ENCODE measurements around the gene HDAC10. TPM values are rescaled to one million over a fixed set of nuclear protein-coding genes. Genes with fewer than 3 reads are reported as not detected.
A peak's percentile ranks its signal among the peaks of the same experiment; 100 is the strongest.

Gene HDAC10
- total RNA-seq, 1 experiment from 2014 or later: 15.4 TPM

GRCh38 chr22:50251477-50252081 lies 514 bp upstream of the HDAC10 start:
- DNase-seq (ENCODE audit: low read depth in 1 of 2, low spot score in 2 of 2): no peak
- Histone ChIP-seq H3K4me1 (replicated peaks) (peaks cover 23% of the 10 kb centered on the region), H3K36me3 (peaks cover 36% of the 10 kb centered on the region), H3K27me3 (replicated peaks) (no peaks in the 10 kb centered on the region), H3K4me3 (peak overlapping the region; percentile 64), H3K27ac (no peak overlapping the region), H3K9me3 (replicated peaks) (0 out of 2 replicates have a peak, but pooled peaks cover 2% of the 10 kb centered on the region)

- no peak for DNase-seq (ENCODE audit: low read depth in 1 of 2, low spot score in 2 of 2)
- H3K9me3 ChIP-seq (replicated peaks): 0 out of 2 replicates have a peak, but pooled peaks cover 2% of the 10 kb centered on the region
- peak overlapping the region; percentile 64 for H3K4me3 ChIP-seq
- peaks cover 31% of the 10 kb centered on the region for H3K4me1 ChIP-seq (replicated peaks)
- no peaks in the 10 kb centered on the region for H3K27me3 ChIP-seq (replicated peaks)
- no peak overlapping the region for H3K27ac ChIP-seq
- H3K36me3 ChIP-seq: peaks cover 49% of the 10 kb centered on the region
Measured at GRCh38 chr22:50250249-50250554, 863 bp downstream of the HDAC10 start.

- Histone ChIP-seq H3K27ac (no peak overlapping the region), H3K4me3 (no peak overlapping the region), H3K4me1 (replicated peaks) (peaks cover 31% of the 10 kb centered on the region), H3K36me3 (peaks cover 52% of the 10 kb centered on the region), H3K27me3 (replicated peaks) (no peaks in the 10 kb centered on the region), H3K9me3 (replicated peaks) (0 out of 2 replicates have a peak, but pooled peaks cover 2% of the 10 kb centered on the region)
- DNase-seq (ENCODE audit: low read depth in 1 of 2, low spot score in 2 of 2): no peak
Measured at GRCh38 chr22:50249341-50250248, 1.5 kb downstream of the HDAC10 start.

GRCh38 chr22:50248196-50249081 lies 2.6 kb downstream of the HDAC10 start:
- peaks cover 52% of the 10 kb centered on the region for H3K36me3 ChIP-seq
- no peak for DNase-seq (ENCODE audit: low read depth in 1 of 2, low spot score in 2 of 2)
- H3K27me3 ChIP-seq (replicated peaks): no peaks in the 10 kb centered on the region
- H3K4me3 ChIP-seq: no peak overlapping the region
- 0 out of 2 replicates have a peak, but pooled peaks cover 2% of the 10 kb centered on the region for H3K9me3 ChIP-seq (replicated peaks)
- H3K4me1 ChIP-seq (replicated peaks): peaks cover 31% of the 10 kb centered on the region
- H3K27ac ChIP-seq: no peak overlapping the region

- Histone ChIP-seq H3K9me3 (replicated peaks) (0 out of 2 replicates have a peak, but pooled peaks cover 2% of the 10 kb centered on the region), H3K27ac (no peak overlapping the region), H3K27me3 (replicated peaks) (no peaks in the 10 kb centered on the region), H3K36me3 (peaks cover 54% of the 10 kb centered on the region), H3K4me1 (replicated peaks) (peaks cover 37% of the 10 kb centered on the region), H3K4me3 (no peak overlapping the region)
- DNase-seq (ENCODE audit: low read depth in 1 of 2, low spot score in 2 of 2): no peak
Measured at GRCh38 chr22:50247748-50248147, 3.3 kb downstream of the HDAC10 start.

GRCh38 chr22:50246242-50247175 lies 4.6 kb downstream of the HDAC10 start:
- Histone ChIP-seq H3K27me3 (replicated peaks) (no peaks in the 10 kb centered on the region), H3K4me1 (replicated peaks) (peaks cover 39% of the 10 kb centered on the region), H3K36me3 (peaks cover 57% of the 10 kb centered on the region), H3K9me3 (replicated peaks) (no peaks in the 10 kb centered on the region), H3K27ac (no peak overlapping the region), H3K4me3 (no peak overlapping the region)
- no peak for DNase-seq (ENCODE audit: low read depth in 1 of 2, low spot score in 2 of 2)

GRCh38 chr22:50245214-50246072 lies 5.6 kb downstream of the HDAC10 start:
- Histone ChIP-seq H3K4me1 (replicated peaks) (peaks cover 29% of the 10 kb centered on the region), H3K27me3 (replicated peaks) (no peaks in the 10 kb centered on the region), H3K27ac (peak overlapping the region; percentile 69), H3K9me3 (replicated peaks) (no peaks in the 10 kb centered on the region), H3K36me3 (peaks cover 58% of the 10 kb centered on the region), H3K4me3 (peak overlapping the region; percentile 81)
- no peak for DNase-seq (ENCODE audit: low read depth in 1 of 2, low spot score in 2 of 2)

GRCh38 chr22:50244420-50245213 lies 6.4 kb downstream of the HDAC10 start, which contains the start of gene TUBGCP6:
Gene TUBGCP6 (minus strand): TSS chr22:50245023. CDS start chr22:50244459, 564 bp downstream.
- Histone ChIP-seq H3K36me3 (peaks cover 61% of the 10 kb centered on the region), H3K4me3 (peak within 1 kb of the TSS; percentile 81), H3K27ac (peak within 1 kb of the TSS; percentile 69), H3K4me1 (replicated peaks) (peaks cover 21% of the 10 kb centered on the region), H3K9me3 (replicated peaks) (no peaks in the 10 kb centered on the region), H3K27me3 (replicated peaks) (no peaks in the 10 kb centered on the region)
- peak; percentile 87 to 92 for DNase-seq (ENCODE audit: low read depth in 1 of 2, low spot score in 2 of 2)

- Histone ChIP-seq H3K27ac (no peak overlapping the region; the same call in 1 of the 2 replicates), H3K4me1 (replicated peaks) (peaks cover 19% of the 10 kb centered on the region), H3K36me3 (peaks cover 64% of the 10 kb centered on the region), H3K27me3 (replicated peaks) (no peaks in the 10 kb centered on the region), H3K9me3 (replicated peaks) (no peaks in the 10 kb centered on the region), H3K4me3 (peak overlapping the region; percentile 81)
- peak in 1 of 2 experiments; percentile 19 for DNase-seq (ENCODE audit: low read depth in 1 of 2, low spot score in 2 of 2)
Measured at GRCh38 chr22:50243685-50244419, 7.2 kb downstream of the HDAC10 start.

GRCh38 chr22:50242406-50242949 lies 8.6 kb downstream of the HDAC10 start:
- peak overlapping the region; percentile 18 for H3K4me3 ChIP-seq
- H3K27ac ChIP-seq: no peak overlapping the region
- H3K4me1 ChIP-seq (replicated peaks): peaks cover 19% of the 10 kb centered on the region
- no peaks in the 10 kb centered on the region for H3K27me3 ChIP-seq (replicated peaks)
- DNase-seq (ENCODE audit: low read depth in 1 of 2, low spot score in 2 of 2): no peak
- peaks cover 59% of the 10 kb centered on the region for H3K36me3 ChIP-seq
- no peaks in the 10 kb centered on the region for H3K9me3 ChIP-seq (replicated peaks)

GRCh38 chr22:50238755-50239154 lies 12.3 kb downstream of the HDAC10 start:
- no peak for DNase-seq (ENCODE audit: low read depth in 1 of 2, low spot score in 2 of 2)

More at GRCh38 chr22:50238755-50239154, 12.3 kb downstream of the HDAC10 start:
- Histone ChIP-seq H3K4me3 (no peak overlapping the region), H3K9me3 (replicated peaks) (no peaks in the 10 kb centered on the region), H3K36me3 (peaks cover 49% of the 10 kb centered on the region), H3K27ac (no peak overlapping the region), H3K4me1 (replicated peaks) (peaks cover 11% of the 10 kb centered on the region), H3K27me3 (replicated peaks) (no peaks in the 10 kb centered on the region)

Measured in SJSA1 (cell line).